Ishikawa (cell line): ENCODE results near the gene MXRA8.
A peak's percentile ranks its signal among the peaks of the same experiment; 100 is the strongest.

Source experiments
- CEBPB ChIP-seq: IDR thresholded peaks from 2 replicates; pipeline ENCODE4 v1.6.1; 2012
- CREB1 ChIP-seq: IDR thresholded peaks from 2 replicates; pipeline ENCODE4 v1.6.1; 2012; ENCODE audit warnings: low read depth
- EGR1 ChIP-seq: IDR thresholded peaks from 2 replicates; pipeline ENCODE4 v1.6.1; 2012
- EP300 ChIP-seq: IDR thresholded peaks from 2 replicates; pipeline ENCODE4 v1.6.1; 2012; ENCODE audit warnings: borderline replicate concordance
- FOXM1 ChIP-seq: IDR thresholded peaks from 2 replicates; pipeline ENCODE4 v1.6.1; 2012; ENCODE audit warnings: low read depth, borderline replicate concordance
- NFIC ChIP-seq: IDR thresholded peaks from 2 replicates; pipeline ENCODE4 v1.6.1; 2012
- RAD21 ChIP-seq: IDR thresholded peaks from 2 replicates; pipeline ENCODE4 v1.6.1; 2012; ENCODE audit warnings: low read depth
- TAF1 ChIP-seq: IDR thresholded peaks from 2 replicates; pipeline ENCODE4 v1.6.1; 2012; ENCODE audit warnings: low read depth, mild to moderate bottlenecking
- TCF12 ChIP-seq: IDR thresholded peaks from 2 replicates; pipeline ENCODE4 v1.6.1; 2012; ENCODE audit warnings: low read depth
- TEAD4 ChIP-seq: IDR thresholded peaks from 2 replicates; pipeline ENCODE4 v1.6.1; 2012
- YY1 ChIP-seq: IDR thresholded peaks from 2 replicates; pipeline ENCODE4 v1.6.1; 2012; ENCODE audit warnings: low read depth
- ZBTB7A ChIP-seq: IDR thresholded peaks from 2 replicates; pipeline ENCODE4 v1.6.1; 2012; ENCODE audit warnings: low read depth
- TF ChIP-seq, protein P1 (sequence below): IDR thresholded peaks from 2 replicates; pipeline ENCODE4 v1.6.1; 2012; ENCODE audit warnings: low read depth, mild to moderate bottlenecking
- TF ChIP-seq, protein P2 (sequence below): IDR thresholded peaks from 2 replicates; pipeline ENCODE4 v1.6.1; 2012
- TF ChIP-seq, protein P3 (sequence below): IDR thresholded peaks from 2 replicates; pipeline ENCODE4 v1.6.1; 2012

Gene MXRA8

DNA sequence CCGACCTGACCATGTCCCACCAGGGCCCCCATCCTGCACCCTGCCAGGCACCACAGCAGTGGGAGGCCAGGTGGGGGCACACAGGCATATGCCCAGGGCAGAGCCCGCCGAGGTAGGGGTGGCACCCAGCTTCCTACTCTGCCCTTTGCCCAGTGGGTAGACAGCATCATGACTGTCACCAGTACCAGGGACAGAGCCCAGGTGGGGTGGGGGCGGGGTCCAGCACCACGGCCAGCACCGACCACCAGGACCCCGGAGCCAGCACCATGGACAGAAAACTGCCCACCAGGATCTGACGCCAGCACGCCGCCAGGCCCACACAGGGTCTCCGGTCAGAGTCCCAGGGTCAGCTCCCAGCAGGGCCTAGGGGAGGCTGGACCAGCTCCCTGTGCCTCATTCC, 23.5 kb downstream of the MXRA8 start:
- TF ChIP-seq, protein P1, sequence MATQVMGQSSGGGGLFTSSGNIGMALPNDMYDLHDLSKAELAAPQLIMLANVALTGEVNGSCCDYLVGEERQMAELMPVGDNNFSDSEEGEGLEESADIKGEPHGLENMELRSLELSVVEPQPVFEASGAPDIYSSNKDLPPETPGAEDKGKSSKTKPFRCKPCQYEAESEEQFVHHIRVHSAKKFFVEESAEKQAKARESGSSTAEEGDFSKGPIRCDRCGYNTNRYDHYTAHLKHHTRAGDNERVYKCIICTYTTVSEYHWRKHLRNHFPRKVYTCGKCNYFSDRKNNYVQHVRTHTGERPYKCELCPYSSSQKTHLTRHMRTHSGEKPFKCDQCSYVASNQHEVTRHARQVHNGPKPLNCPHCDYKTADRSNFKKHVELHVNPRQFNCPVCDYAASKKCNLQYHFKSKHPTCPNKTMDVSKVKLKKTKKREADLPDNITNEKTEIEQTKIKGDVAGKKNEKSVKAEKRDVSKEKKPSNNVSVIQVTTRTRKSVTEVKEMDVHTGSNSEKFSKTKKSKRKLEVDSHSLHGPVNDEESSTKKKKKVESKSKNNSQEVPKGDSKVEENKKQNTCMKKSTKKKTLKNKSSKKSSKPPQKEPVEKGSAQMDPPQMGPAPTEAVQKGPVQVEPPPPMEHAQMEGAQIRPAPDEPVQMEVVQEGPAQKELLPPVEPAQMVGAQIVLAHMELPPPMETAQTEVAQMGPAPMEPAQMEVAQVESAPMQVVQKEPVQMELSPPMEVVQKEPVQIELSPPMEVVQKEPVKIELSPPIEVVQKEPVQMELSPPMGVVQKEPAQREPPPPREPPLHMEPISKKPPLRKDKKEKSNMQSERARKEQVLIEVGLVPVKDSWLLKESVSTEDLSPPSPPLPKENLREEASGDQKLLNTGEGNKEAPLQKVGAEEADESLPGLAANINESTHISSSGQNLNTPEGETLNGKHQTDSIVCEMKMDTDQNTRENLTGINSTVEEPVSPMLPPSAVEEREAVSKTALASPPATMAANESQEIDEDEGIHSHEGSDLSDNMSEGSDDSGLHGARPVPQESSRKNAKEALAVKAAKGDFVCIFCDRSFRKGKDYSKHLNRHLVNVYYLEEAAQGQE: peak; percentile 99
- TF ChIP-seq, protein P2, sequence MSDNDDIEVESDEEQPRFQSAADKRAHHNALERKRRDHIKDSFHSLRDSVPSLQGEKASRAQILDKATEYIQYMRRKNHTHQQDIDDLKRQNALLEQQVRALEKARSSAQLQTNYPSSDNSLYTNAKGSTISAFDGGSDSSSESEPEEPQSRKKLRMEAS: 0 out of 2 replicates have a peak, but pooled peaks have one; percentile 53
- TF ChIP-seq EGR1 (peak; percentile 39; the same call in 1 of the 2 replicates), TAF1 (no peak), ZBTB7A (peak; percentile 99), NFIC (no peak), CREB1 (no peak)

DNA sequence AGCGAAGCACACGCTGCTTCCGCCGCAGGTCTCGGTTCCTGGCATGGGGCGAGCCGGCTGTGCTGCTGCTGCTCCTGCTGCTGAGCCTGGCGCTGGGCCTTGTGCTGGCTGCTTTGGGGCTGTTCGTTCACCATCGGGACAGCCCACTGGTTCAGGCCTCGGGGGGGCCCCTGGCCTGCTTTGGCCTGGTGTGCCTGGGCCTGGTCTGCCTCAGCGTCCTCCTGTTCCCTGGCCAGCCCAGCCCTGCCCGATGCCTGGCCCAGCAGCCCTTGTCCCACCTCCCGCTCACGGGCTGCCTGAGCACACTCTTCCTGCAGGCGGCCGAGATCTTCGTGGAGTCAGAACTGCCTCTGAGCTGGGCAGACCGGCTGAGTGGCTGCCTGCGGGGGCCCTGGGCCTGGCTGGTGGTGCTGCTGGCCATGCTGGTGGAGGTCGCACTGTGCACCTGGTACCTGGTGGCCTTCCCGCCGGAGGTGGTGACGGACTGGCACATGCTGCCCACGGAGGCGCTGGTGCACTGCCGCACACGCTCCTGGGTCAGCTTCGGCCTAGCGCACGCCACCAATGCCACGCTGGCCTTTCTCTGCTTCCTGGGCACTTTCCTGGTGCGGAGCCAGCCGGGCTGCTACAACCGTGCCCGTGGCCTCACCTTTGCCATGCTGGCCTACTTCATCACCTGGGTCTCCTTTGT, 24.7 kb downstream of the MXRA8 start:
- TF ChIP-seq, protein P1: no peak
- TF ChIP-seq NFIC: no peak
- TF ChIP-seq ZBTB7A: no peak
- no peak for TF ChIP-seq TEAD4
- TF ChIP-seq CEBPB: no peak
- TF ChIP-seq EGR1: no peak
- no peak for TF ChIP-seq FOXM1
- TF ChIP-seq TCF12: no peak
- TF ChIP-seq YY1: no peak
- TF ChIP-seq CREB1: no peak
- TF ChIP-seq, protein P2: no peak
- no peak for TF ChIP-seq TAF1
- no peak for TF ChIP-seq RAD21
- TF ChIP-seq, protein P3, sequence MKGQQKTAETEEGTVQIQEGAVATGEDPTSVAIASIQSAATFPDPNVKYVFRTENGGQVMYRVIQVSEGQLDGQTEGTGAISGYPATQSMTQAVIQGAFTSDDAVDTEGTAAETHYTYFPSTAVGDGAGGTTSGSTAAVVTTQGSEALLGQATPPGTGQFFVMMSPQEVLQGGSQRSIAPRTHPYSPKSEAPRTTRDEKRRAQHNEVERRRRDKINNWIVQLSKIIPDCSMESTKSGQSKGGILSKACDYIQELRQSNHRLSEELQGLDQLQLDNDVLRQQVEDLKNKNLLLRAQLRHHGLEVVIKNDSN: no peak
- TF ChIP-seq EP300: no peak

DNA sequence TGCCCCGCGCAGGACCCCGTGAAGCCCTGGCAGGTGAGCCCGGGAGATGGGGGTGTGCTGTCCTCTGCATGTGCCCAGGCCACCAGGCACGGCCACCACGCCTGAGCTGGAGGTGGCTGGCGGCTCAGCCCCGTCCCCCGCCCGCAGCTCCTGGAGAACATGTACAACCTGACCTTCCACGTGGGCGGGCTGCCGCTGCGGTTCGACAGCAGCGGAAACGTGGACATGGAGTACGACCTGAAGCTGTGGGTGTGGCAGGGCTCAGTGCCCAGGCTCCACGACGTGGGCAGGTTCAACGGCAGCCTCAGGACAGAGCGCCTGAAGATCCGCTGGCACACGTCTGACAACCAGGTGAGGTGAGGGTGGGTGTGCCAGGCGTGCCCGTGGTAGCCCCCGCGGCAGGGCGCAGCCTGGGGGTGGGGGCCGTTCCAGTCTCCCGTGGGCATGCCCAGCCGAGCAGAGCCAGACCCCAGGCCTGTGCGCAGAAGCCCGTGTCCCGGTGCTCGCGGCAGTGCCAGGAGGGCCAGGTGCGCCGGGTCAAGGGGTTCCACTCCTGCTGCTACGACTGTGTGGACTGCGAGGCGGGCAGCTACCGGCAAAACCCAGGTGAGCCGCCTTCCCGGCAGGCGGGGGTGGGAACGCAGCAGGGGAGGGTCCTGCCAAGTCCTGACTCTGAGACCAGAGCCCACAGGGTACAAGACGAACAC, 25.4 kb downstream of the MXRA8 start:
- TF ChIP-seq EP300 (no peak), EGR1 (no peak), TCF12 (no peak), NFIC (no peak), TAF1 (no peak), ZBTB7A (no peak), YY1 (no peak), CEBPB (no peak), FOXM1 (no peak), TEAD4 (no peak)
- TF ChIP-seq, protein P1: no peak
- TF ChIP-seq, protein P2: no peak

DNA sequence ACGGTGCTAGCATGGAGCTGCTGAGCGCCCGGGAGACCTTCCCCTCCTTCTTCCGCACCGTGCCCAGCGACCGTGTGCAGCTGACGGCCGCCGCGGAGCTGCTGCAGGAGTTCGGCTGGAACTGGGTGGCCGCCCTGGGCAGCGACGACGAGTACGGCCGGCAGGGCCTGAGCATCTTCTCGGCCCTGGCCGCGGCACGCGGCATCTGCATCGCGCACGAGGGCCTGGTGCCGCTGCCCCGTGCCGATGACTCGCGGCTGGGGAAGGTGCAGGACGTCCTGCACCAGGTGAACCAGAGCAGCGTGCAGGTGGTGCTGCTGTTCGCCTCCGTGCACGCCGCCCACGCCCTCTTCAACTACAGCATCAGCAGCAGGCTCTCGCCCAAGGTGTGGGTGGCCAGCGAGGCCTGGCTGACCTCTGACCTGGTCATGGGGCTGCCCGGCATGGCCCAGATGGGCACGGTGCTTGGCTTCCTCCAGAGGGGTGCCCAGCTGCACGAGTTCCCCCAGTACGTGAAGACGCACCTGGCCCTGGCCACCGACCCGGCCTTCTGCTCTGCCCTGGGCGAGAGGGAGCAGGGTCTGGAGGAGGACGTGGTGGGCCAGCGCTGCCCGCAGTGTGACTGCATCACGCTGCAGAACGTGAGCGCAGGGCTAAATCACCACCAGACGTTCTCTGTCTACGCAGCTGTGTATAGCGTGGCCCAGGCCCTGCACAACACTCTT, 26.2 kb downstream of the MXRA8 start:
- TF ChIP-seq CEBPB (no peak), YY1 (no peak), TEAD4 (no peak), EP300 (no peak), FOXM1 (no peak), TCF12 (no peak)
